Fibroblast of lung (primary cell): Measurements from ENCODE around the gene TOGARAM2.

Experiments used
- CTCF ChIP-seq, 2 donors: IDR thresholded peaks in 1 of 2; conservative IDR thresholded peaks in 1 of 2; 1 replicate in 1 of 2; 2 replicates in 1 of 2; pipeline ENCODE4 v1.5.1; 2011 to 2012; ENCODE audit warnings: low read length in 2 of 2, control low read depth in 1 of 2, inconsistent platforms in 1 of 2, low read depth in 1 of 2, mild to moderate bottlenecking in 1 of 2
- EZH2 ChIP-seq: IDR thresholded peaks from 2 replicates; pipeline ENCODE4 v1.5.1; 2012; ENCODE audit warnings: low read length, control low read depth, mild to moderate bottlenecking; ENCODE audit errors: missing control alignments

DNA sequence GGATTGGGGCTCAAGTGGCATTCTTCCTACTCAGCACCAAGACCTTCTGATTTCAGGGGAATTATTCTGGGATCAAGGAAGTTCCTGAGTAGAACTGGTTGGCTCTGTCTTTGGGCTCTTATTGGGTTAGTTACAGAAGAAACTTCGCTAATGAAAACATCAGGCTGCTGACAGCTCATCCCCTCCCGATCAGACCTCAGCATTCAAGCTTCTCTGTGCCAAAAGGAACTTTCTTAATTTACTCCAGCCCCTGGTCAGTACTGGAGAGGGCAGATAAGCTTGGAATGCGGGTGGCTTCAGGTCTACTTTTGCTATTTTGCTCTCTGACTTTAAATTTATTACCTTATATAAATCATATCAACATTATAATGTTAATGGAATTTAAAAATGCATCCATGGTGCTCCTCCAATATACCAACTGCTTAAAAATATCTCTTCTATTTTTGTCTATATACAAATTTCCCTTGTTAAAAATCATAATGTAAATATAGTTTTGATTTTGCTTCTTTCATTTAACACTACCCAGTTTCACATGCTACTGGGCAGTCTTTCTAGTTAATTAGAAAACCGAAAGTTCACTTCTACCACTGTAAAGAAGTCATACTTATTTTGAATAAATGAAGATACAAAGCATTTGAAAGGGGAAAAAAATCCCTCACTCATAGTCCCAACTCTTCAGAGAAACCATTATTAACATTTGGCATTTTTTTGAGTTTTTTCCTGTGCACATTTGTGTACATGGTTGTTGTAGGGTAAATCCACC, 58.8 kb downstream of the TOGARAM2 start:
- TF ChIP-seq CTCF (conservative IDR thresholded peaks at IDR 0.05 in 1 of 2, IDR thresholded peaks at IDR 0.05 in 1 of 2; ENCODE audit: low read depth in 1 of 2, low read length in 2 of 2) (no peak), EZH2 (no peak)
